Fibroblast of lung (primary cell): ENCODE results near the gene GALK2. TPM values are rescaled to one million over a fixed set of nuclear protein-coding genes. Genes with fewer than 3 reads are reported as not detected.

Experiments
- DNase-seq, 2 donors: peaks; one replicate each; pipeline versions ENCODE4 v3.0.0 to v3.0.0-alpha.2; 2010; ENCODE audit warnings: low read depth in 2 of 2
- H2AFZ ChIP-seq: 2 replicates; pipeline ENCODE4 v1.5.1; 2012; ENCODE audit warnings: low read length, control low read depth, inconsistent platforms
- H3K27ac ChIP-seq: 2 replicates; pipeline ENCODE4 v1.5.1; 2011; ENCODE audit warnings: low read length, control low read depth; ENCODE audit not compliant: insufficient read depth
- H3K27me3 ChIP-seq: 2 replicates; pipeline ENCODE4 v1.5.1; 2011; ENCODE audit warnings: mild to moderate bottlenecking, low read length; ENCODE audit not compliant: control insufficient read depth, insufficient read depth
- H3K36me3 ChIP-seq: 2 replicates; pipeline ENCODE4 v1.5.1; 2011; ENCODE audit warnings: low read length; ENCODE audit not compliant: control insufficient read depth, insufficient read depth
- H3K4me1 ChIP-seq: 2 replicates; pipeline ENCODE4 v1.5.1; 2011; ENCODE audit warnings: low read length; ENCODE audit not compliant: control insufficient read depth, insufficient read depth; ENCODE audit errors: extremely low read depth
- H3K4me2 ChIP-seq: 2 replicates; pipeline ENCODE4 v1.5.1; 2011; ENCODE audit warnings: low read length, control low read depth; ENCODE audit not compliant: insufficient read depth; ENCODE audit errors: extremely low read depth
- H3K4me3 ChIP-seq, 4 experiments: fragments of 200-600 bp in 1 of 4; sonication (generic) in 1 of 4; replicated peaks in 1 of 4; 2 replicates each; pipeline ENCODE4 v1.5.1; 2011 to 2016; ENCODE audit warnings: low read length in 4 of 4, low read depth in 3 of 4, mild to moderate bottlenecking in 3 of 4, control low read depth in 2 of 4, inconsistent platforms in 1 of 4, mixed read lengths in 1 of 4; ENCODE audit not compliant: insufficient read depth in 1 of 4; ENCODE audit errors: control extremely low read depth in 1 of 4
- H3K79me2 ChIP-seq: 2 replicates; pipeline ENCODE4 v1.5.1; 2012; ENCODE audit warnings: mild to moderate bottlenecking, low read length, inconsistent platforms; ENCODE audit not compliant: control insufficient read depth, insufficient read depth
- H3K9ac ChIP-seq: 2 replicates; pipeline ENCODE4 v1.5.1; 2011; ENCODE audit warnings: mild to moderate bottlenecking, low read length, control low read depth; ENCODE audit not compliant: insufficient read depth
- H3K9me3 ChIP-seq: 2 replicates; pipeline ENCODE4 v1.5.1; 2012; ENCODE audit warnings: low read depth, low read length; ENCODE audit not compliant: control insufficient read depth, insufficient read depth
- H4K20me1 ChIP-seq: 2 replicates; pipeline ENCODE4 v1.5.1; 2011; ENCODE audit warnings: low read length; ENCODE audit not compliant: control insufficient read depth, insufficient read depth; ENCODE audit errors: extremely low read depth
- CTCF ChIP-seq, 2 donors: IDR thresholded peaks in 1 of 2; conservative IDR thresholded peaks in 1 of 2; 1 replicate in 1 of 2; 2 replicates in 1 of 2; pipeline ENCODE4 v1.5.1; 2011 to 2012; ENCODE audit warnings: low read length in 2 of 2, control low read depth in 1 of 2, inconsistent platforms in 1 of 2, low read depth in 1 of 2, mild to moderate bottlenecking in 1 of 2
- EZH2 ChIP-seq: IDR thresholded peaks from 2 replicates; pipeline ENCODE4 v1.5.1; 2012; ENCODE audit warnings: low read length, control low read depth, mild to moderate bottlenecking; ENCODE audit errors: missing control alignments
- polyA plus RNA-seq, 2 donors: library from polyadenylated mRNA; depleted of rRNA in 1 of 2; stranded (reverse) in 1 of 2; unstranded in 1 of 2; fragments of >200 nt; gene quantifications; 2 replicates each; pipeline ENCODE4 v1.2.1, GENCODE V29; 2011 to 2012; ENCODE audit warnings: missing spikeins in 1 of 2
- total RNA-seq: library from RNA; depleted of rRNA; stranded (reverse); fragments of >200 nt; gene quantifications from 2 replicates; pipeline ENCODE4 v1.2.1, GENCODE V29; 2014

GALK2 gene
- total and polyA plus RNA-seq, 2 donors (not counting 1 experiment from before 2014, with no cell fraction given) = 37.5 to 74.5 TPM

GRCh38 chr15:49303003-49303402, 133.0 kb downstream of the GALK2 start:
- DNase-seq = no peak
- no peaks in the 10 kb centered on the region for H3K36me3 ChIP-seq
- H3K4me3 ChIP-seq = no peak overlapping the region
- H3K4me1 ChIP-seq = no peaks in the 10 kb centered on the region
- H3K4me2 ChIP-seq = no peak overlapping the region
- no peaks in the 10 kb centered on the region for H3K27me3 ChIP-seq
- H4K20me1 ChIP-seq = no peaks in the 10 kb centered on the region
- H3K9ac ChIP-seq = no peak overlapping the region
- H3K9me3 ChIP-seq = no peaks in the 10 kb centered on the region
- no peak overlapping the region for H3K27ac ChIP-seq
- no peaks in the 10 kb centered on the region for H3K79me2 ChIP-seq
- H2AFZ ChIP-seq = no peak overlapping the region
- TF ChIP-seq CTCF (conservative IDR thresholded peaks at IDR 0.05 in 1 of 2, IDR thresholded peaks at IDR 0.05 in 1 of 2; ENCODE audit: low read depth in 1 of 2, low read length in 2 of 2) = no peak
- TF ChIP-seq EZH2 = no peak

GRCh38 chr15:49306551-49306950, 136.5 kb downstream of the GALK2 start:
- Histone ChIP-seq H2AFZ (no peak overlapping the region), H3K79me2 (no peaks in the 10 kb centered on the region), H3K36me3 (no peaks in the 10 kb centered on the region), H3K27ac (no peak overlapping the region), H3K9me3 (no peaks in the 10 kb centered on the region), H3K4me3 (no peak overlapping the region), H3K4me1 (no peaks in the 10 kb centered on the region), H3K4me2 (no peak overlapping the region), H4K20me1 (no peaks in the 10 kb centered on the region), H3K27me3 (no peaks in the 10 kb centered on the region), H3K9ac (no peak overlapping the region)
- DNase-seq = no peak
- no peak for TF ChIP-seq EZH2
- TF ChIP-seq CTCF (conservative IDR thresholded peaks at IDR 0.05 in 1 of 2, IDR thresholded peaks at IDR 0.05 in 1 of 2; ENCODE audit: low read depth in 1 of 2, low read length in 2 of 2) = no peak

- Histone ChIP-seq H3K36me3 (no peaks in the 10 kb centered on the region), H3K4me2 (no peak overlapping the region), H3K4me3 (no peak overlapping the region), H3K4me1 (peaks cover 4% of the 10 kb centered on the region), H3K27me3 (no peaks in the 10 kb centered on the region), H4K20me1 (no peaks in the 10 kb centered on the region), H3K27ac (no peak overlapping the region), H2AFZ (no peak overlapping the region), H3K9me3 (no peaks in the 10 kb centered on the region), H3K79me2 (no peaks in the 10 kb centered on the region), H3K9ac (no peak overlapping the region)
- TF ChIP-seq CTCF (conservative IDR thresholded peaks at IDR 0.05 in 1 of 2, IDR thresholded peaks at IDR 0.05 in 1 of 2; ENCODE audit: low read depth in 1 of 2, low read length in 2 of 2) (no peak), EZH2 (no peak)
- no peak for DNase-seq
Measured at GRCh38 chr15:49308686-49309085, 138.6 kb downstream of the GALK2 start.
